Liver (tissue), 9 donors: ENCODE data around the gene ZC3H7B. TPM values are rescaled to one million over a fixed set of nuclear protein-coding genes. Genes with fewer than 3 reads are reported as not detected.

Experiments used
- DNase-seq: peaks from one replicate; pipeline ENCODE4 v3.0.0-alpha.2; 2017; ENCODE audit warnings: low spot score
- H3K27ac ChIP-seq, 2 donors: one replicate each; pipeline ENCODE4 v1.7.0; 2013; ENCODE audit warnings: inconsistent platforms in 2 of 2, low read length in 2 of 2, control low read depth in 1 of 2, low read depth in 1 of 2, mild to moderate bottlenecking in 1 of 2
- H3K27me3 ChIP-seq, 4 donors: one replicate each; pipeline versions ENCODE4 v1.6.1 to v1.7.0; 2013; ENCODE audit warnings: low read length in 3 of 4, inconsistent platforms in 1 of 4, mild to moderate bottlenecking in 1 of 4, moderate library complexity in 1 of 4; ENCODE audit not compliant: control insufficient read depth in 4 of 4, insufficient read depth in 4 of 4
- H3K36me3 ChIP-seq, 4 donors: one replicate each; pipeline versions ENCODE4 v1.6.1 to v1.7.0; 2013; ENCODE audit warnings: low read length in 3 of 4, mild to moderate bottlenecking in 3 of 4, low read depth in 1 of 4, moderate library complexity in 1 of 4; ENCODE audit not compliant: control insufficient read depth in 4 of 4, insufficient read depth in 3 of 4
- H3K4me1 ChIP-seq, 4 donors: one replicate each; pipeline versions ENCODE4 v1.6.1 to v1.7.0; 2013; ENCODE audit warnings: low read length in 3 of 4, mild to moderate bottlenecking in 3 of 4, moderate library complexity in 1 of 4; ENCODE audit not compliant: control insufficient read depth in 4 of 4, insufficient read depth in 4 of 4
- H3K4me3 ChIP-seq, 3 donors: one replicate each; pipeline versions ENCODE4 v1.6.1 to v1.7.0; 2013; ENCODE audit warnings: low read length in 3 of 3, control low read depth in 1 of 3, low read depth in 1 of 3, mild to moderate bottlenecking in 1 of 3
- H3K9ac ChIP-seq, 2 donors: one replicate each; pipeline ENCODE4 v1.7.0; 2013; ENCODE audit warnings: low read length in 2 of 2, mild to moderate bottlenecking in 2 of 2, moderate library complexity in 2 of 2, control low read depth in 1 of 2, low read depth in 1 of 2
- H3K9me3 ChIP-seq, 4 donors: one replicate each; pipeline versions ENCODE4 v1.6.1 to v1.7.0; 2013; ENCODE audit warnings: low read length in 3 of 4; ENCODE audit not compliant: control insufficient read depth in 4 of 4
- EGR1 ChIP-seq, 2 donors: IDR thresholded peaks; 2 replicates each; pipeline ENCODE4 v1.6.1; 2016 to 2018; ENCODE audit warnings: antibody characterized with exemption in 2 of 2, low read depth in 2 of 2
- FOXA1 ChIP-seq: IDR thresholded peaks from 2 replicates; pipeline ENCODE4 v1.6.1; 2016; ENCODE audit warnings: antibody characterized with exemption
- FOXA2 ChIP-seq: IDR thresholded peaks from 2 replicates; pipeline ENCODE4 v1.6.1; 2016; ENCODE audit warnings: antibody characterized with exemption
- HNF4A ChIP-seq, 2 donors: conservative IDR thresholded peaks; 2 replicates each; pipeline ENCODE4 v1.6.1; 2016; ENCODE audit warnings: antibody characterized with exemption in 2 of 2, mild to moderate bottlenecking in 2 of 2
- JUND ChIP-seq, 2 donors: IDR thresholded peaks; 2 replicates each; pipeline ENCODE4 v1.6.1; 2016; ENCODE audit warnings: antibody characterized with exemption in 2 of 2
- NR2F2 ChIP-seq: IDR thresholded peaks from 2 replicates; pipeline ENCODE4 v1.6.1; 2016; ENCODE audit warnings: antibody characterized with exemption
- RAD21 ChIP-seq, 2 donors: IDR thresholded peaks; 2 replicates each; pipeline ENCODE4 v1.6.1; 2016; ENCODE audit warnings: antibody characterized with exemption in 2 of 2, mild to moderate bottlenecking in 2 of 2
- RXRA ChIP-seq, 2 donors: IDR thresholded peaks; 2 replicates each; pipeline ENCODE4 v1.6.1; 2017 to 2018; ENCODE audit warnings: antibody characterized with exemption in 2 of 2, mild to moderate bottlenecking in 1 of 2
- SP1 ChIP-seq: IDR thresholded peaks from 2 replicates; pipeline ENCODE4 v1.6.1; 2018; ENCODE audit warnings: antibody characterized with exemption, mild to moderate bottlenecking
- TAF1 ChIP-seq: conservative IDR thresholded peaks from 2 replicates; pipeline ENCODE4 v1.6.1; 2016; ENCODE audit warnings: antibody characterized with exemption, mild to moderate bottlenecking
- YY1 ChIP-seq: IDR thresholded peaks from 2 replicates; pipeline ENCODE4 v1.6.1; 2016; ENCODE audit warnings: antibody characterized with exemption, mild to moderate bottlenecking
- WGBS: extraction: QIAGEN DNeasy Blood & Tissue Kit; methylation state at CpG from one replicate; pipeline ENCODE4 v1.1.7; 2013; 5-methylcytosine and 5-hydroxymethylcytosine counted together
- polyA plus RNA-seq, 2 donors: library from polyadenylated mRNA; stranded (reverse) in 1 of 2; unstranded in 1 of 2; fragments of 200-250 nt in 1 of 2; fragments of >200 nt in 1 of 2; fragmentation: Nextera tagmentation in 1 of 2; extraction: Ambion mirVana in 1 of 2; gene quantifications; one replicate each; pipeline versions ENCODE4 v1.2.1 to v1.2.3, GENCODE V29; 2013 to 2015
- total RNA-seq, 2 donors: library from RNA; depleted of rRNA; stranded (reverse); fragments of >200 nt; gene quantifications; one replicate each; pipeline ENCODE4 v1.2.3, GENCODE V29; 2014
- TF ChIP-seq, protein P1 (sequence below): IDR thresholded peaks from 2 replicates; pipeline ENCODE4 v1.6.1; 2016; ENCODE audit warnings: antibody characterized with exemption
- TF ChIP-seq, protein P2 (sequence below): fragments of 150-350 bp; IDR thresholded peaks from 2 replicates; pipeline ENCODE4 v1.5.1; 2017; ENCODE audit warnings: improper control_type of control experiment, low read depth, low read length; ENCODE audit not compliant: missing input control
- TF ChIP-seq, protein P3 (sequence below): IDR thresholded peaks from 2 replicates; pipeline ENCODE4 v1.6.1; 2016; ENCODE audit warnings: antibody characterized with exemption
- TF ChIP-seq, protein P4 (sequence below): IDR thresholded peaks from 2 replicates; pipeline ENCODE4 v1.6.1; 2016; ENCODE audit warnings: antibody characterized with exemption
- TF ChIP-seq, protein P5 (sequence below): IDR thresholded peaks from 2 replicates; pipeline ENCODE4 v1.6.1; 2016; ENCODE audit warnings: antibody characterized with exemption, mild to moderate bottlenecking
- donor health status: healthy.
- donor health status: healthy.
- donor health status: healthy.
- donor health status: healthy.
- donor health status: healthy.

Gene ZC3H7B
- total and polyA plus RNA-seq, 4 donors = 6.6 to 50.2 (median 26.1) TPM

DNA sequence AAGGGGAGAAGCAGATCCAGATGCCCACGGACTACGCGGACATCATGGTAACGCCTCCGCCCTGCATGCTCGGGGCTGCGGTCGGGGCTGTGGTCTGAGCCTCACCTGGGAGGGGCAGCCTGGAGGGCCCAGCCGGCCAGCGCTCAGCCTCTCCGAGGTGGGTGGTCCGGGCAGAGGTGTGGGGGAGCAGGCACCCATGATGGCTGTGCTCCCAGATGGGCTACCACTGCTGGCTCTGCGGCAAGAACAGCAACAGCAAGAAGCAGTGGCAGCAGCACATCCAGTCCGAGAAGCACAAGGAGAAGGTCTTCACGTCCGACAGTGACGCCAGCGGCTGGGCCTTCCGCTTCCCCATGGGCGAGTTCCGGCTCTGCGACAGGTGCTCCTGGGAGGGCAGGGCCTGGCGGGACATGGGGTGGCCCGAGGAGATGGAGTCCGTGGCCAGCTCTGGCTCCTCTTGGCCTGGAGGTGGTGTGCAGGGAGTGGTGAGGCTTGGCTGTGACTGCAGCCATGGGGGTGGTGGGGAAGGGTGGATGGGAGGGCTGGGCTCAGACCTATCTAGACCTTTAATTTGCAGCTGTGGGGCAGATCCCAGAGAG lies 55.2 kb downstream of the ZC3H7B start (continued):
- no peak for TF ChIP-seq EGR1 (IDR thresholded peaks at IDR 0.05; ENCODE audit: low read depth in 2 of 2)
- no peak for TF ChIP-seq JUND (IDR thresholded peaks at IDR 0.05)
- no peak for TF ChIP-seq RAD21 (IDR thresholded peaks at IDR 0.05)

DNA sequence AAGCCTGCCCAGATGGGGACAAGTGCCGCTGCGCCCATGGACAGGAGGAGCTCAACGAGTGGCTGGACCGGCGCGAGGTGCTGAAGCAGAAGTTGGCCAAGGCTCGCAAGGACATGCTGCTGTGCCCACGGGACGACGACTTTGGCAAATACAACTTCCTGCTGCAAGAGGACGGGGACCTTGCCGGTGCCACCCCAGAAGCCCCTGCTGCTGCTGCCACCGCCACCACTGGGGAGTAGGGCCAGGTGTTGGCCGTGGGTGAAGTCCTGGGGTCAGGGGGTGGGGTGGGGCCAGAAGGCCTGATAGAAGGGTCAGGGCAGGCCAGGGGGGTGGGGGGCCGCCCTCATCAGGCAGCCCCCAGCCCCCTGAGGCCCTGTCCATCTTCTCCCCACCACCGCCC lies 55.9 kb downstream of the ZC3H7B start:
- Histone ChIP-seq H3K4me3 (no peak overlapping the region), H3K9me3 (no peaks in the 10 kb centered on the region), H3K36me3 (peaks cover 12 to 55% (median 24%) of the 10 kb centered on the region in 4 donors), H3K27ac (no peak overlapping the region), H3K27me3 (no peaks in the 10 kb centered on the region), H3K9ac (no peak overlapping the region), H3K4me1 (peaks cover 0 to 27% (median 16%) of the 10 kb centered on the region in 4 donors)
- DNase-seq = no peak
- TF ChIP-seq, protein P1, sequence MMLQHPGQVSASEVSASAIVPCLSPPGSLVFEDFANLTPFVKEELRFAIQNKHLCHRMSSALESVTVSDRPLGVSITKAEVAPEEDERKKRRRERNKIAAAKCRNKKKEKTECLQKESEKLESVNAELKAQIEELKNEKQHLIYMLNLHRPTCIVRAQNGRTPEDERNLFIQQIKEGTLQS = no peak
- TF ChIP-seq, protein P2, sequence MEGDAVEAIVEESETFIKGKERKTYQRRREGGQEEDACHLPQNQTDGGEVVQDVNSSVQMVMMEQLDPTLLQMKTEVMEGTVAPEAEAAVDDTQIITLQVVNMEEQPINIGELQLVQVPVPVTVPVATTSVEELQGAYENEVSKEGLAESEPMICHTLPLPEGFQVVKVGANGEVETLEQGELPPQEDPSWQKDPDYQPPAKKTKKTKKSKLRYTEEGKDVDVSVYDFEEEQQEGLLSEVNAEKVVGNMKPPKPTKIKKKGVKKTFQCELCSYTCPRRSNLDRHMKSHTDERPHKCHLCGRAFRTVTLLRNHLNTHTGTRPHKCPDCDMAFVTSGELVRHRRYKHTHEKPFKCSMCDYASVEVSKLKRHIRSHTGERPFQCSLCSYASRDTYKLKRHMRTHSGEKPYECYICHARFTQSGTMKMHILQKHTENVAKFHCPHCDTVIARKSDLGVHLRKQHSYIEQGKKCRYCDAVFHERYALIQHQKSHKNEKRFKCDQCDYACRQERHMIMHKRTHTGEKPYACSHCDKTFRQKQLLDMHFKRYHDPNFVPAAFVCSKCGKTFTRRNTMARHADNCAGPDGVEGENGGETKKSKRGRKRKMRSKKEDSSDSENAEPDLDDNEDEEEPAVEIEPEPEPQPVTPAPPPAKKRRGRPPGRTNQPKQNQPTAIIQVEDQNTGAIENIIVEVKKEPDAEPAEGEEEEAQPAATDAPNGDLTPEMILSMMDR = no peak
- TF ChIP-seq FOXA2 (no peak), FOXA1 (no peak), SP1 (no peak), NR2F2 (no peak), JUND (IDR thresholded peaks at IDR 0.05) (no peak), YY1 (no peak), RXRA (IDR thresholded peaks at IDR 0.05) (no peak)
- TF ChIP-seq, protein P3, sequence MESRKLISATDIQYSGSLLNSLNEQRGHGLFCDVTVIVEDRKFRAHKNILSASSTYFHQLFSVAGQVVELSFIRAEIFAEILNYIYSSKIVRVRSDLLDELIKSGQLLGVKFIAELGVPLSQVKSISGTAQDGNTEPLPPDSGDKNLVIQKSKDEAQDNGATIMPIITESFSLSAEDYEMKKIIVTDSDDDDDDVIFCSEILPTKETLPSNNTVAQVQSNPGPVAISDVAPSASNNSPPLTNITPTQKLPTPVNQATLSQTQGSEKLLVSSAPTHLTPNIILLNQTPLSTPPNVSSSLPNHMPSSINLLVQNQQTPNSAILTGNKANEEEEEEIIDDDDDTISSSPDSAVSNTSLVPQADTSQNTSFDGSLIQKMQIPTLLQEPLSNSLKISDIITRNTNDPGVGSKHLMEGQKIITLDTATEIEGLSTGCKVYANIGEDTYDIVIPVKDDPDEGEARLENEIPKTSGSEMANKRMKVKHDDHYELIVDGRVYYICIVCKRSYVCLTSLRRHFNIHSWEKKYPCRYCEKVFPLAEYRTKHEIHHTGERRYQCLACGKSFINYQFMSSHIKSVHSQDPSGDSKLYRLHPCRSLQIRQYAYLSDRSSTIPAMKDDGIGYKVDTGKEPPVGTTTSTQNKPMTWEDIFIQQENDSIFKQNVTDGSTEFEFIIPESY = no peak
- TF ChIP-seq, protein P4, sequence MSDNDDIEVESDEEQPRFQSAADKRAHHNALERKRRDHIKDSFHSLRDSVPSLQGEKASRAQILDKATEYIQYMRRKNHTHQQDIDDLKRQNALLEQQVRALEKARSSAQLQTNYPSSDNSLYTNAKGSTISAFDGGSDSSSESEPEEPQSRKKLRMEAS = no peak
- WGBS = 93% methylated on average over 16 of the region's 16 CpGs

DNA sequence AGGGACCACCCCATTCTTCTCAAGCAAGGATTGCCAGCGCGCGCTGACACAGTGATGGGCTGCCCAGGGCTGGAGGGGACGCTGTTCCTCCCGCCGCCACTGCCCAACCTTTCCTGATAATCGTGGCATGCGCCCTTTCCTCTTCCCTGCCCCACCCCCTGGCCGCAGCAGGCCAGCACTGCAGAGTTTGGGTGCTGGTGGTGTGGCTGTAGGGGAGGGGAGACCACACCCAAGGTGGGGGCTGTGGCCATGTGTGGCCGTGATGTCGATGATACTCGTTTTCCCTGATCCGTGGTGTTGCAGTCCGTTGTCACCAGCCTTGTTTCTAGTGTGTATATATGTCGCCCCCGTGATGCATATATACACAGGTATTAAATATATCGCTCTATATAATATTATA lies 57.6 kb downstream of the ZC3H7B start:
- H3K36me3 ChIP-seq = peaks cover 8 to 46% (median 20%) of the 10 kb centered on the region in 4 donors
- H3K9me3 ChIP-seq = no peaks in the 10 kb centered on the region
- 92% methylated on average over 17 of the region's 17 CpGs for WGBS
- H3K27me3 ChIP-seq = no peaks in the 10 kb centered on the region
- peaks cover 0 to 18% (median 12%) of the 10 kb centered on the region in 4 donors for H3K4me1 ChIP-seq
- no peak overlapping the region for H3K4me3 ChIP-seq
- no peak overlapping the region for H3K27ac ChIP-seq
- no peak overlapping the region for H3K9ac ChIP-seq
- TF ChIP-seq RAD21 (IDR thresholded peaks at IDR 0.05) (no peak), FOXA2 (no peak), YY1 (no peak), JUND (IDR thresholded peaks at IDR 0.05) (no peak), TAF1 (no peak), NR2F2 (no peak), FOXA1 (no peak), HNF4A (conservative IDR thresholded peaks at IDR 0.05) (no peak), EGR1 (IDR thresholded peaks at IDR 0.05; ENCODE audit: low read depth in 2 of 2) (no peak)
- TF ChIP-seq, protein P5, sequence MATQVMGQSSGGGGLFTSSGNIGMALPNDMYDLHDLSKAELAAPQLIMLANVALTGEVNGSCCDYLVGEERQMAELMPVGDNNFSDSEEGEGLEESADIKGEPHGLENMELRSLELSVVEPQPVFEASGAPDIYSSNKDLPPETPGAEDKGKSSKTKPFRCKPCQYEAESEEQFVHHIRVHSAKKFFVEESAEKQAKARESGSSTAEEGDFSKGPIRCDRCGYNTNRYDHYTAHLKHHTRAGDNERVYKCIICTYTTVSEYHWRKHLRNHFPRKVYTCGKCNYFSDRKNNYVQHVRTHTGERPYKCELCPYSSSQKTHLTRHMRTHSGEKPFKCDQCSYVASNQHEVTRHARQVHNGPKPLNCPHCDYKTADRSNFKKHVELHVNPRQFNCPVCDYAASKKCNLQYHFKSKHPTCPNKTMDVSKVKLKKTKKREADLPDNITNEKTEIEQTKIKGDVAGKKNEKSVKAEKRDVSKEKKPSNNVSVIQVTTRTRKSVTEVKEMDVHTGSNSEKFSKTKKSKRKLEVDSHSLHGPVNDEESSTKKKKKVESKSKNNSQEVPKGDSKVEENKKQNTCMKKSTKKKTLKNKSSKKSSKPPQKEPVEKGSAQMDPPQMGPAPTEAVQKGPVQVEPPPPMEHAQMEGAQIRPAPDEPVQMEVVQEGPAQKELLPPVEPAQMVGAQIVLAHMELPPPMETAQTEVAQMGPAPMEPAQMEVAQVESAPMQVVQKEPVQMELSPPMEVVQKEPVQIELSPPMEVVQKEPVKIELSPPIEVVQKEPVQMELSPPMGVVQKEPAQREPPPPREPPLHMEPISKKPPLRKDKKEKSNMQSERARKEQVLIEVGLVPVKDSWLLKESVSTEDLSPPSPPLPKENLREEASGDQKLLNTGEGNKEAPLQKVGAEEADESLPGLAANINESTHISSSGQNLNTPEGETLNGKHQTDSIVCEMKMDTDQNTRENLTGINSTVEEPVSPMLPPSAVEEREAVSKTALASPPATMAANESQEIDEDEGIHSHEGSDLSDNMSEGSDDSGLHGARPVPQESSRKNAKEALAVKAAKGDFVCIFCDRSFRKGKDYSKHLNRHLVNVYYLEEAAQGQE = no peak
- TF ChIP-seq, protein P4 = no peak
- TF ChIP-seq, protein P1 = no peak
- DNase-seq = no peak
